Neural cell (in vitro differentiated cells): ENCODE measurements around the gene RAB6A. TPM values are rescaled to one million over a fixed set of nuclear protein-coding genes. Genes with fewer than 3 reads are reported as not detected.

Experiments used
- H2AFZ ChIP-seq: fragments of 200-600, 300-800 bp; sonication (generic), shearing (Covaris generic); 2 replicates; pipeline ENCODE4 v1.6.0; 2014; ENCODE audit warnings: low read depth, mild to moderate bottlenecking, antibody characterized with exemption, low read length, moderate library complexity
- H3F3A ChIP-seq: fragments of 200-600 bp; shearing (Covaris generic); 2 replicates; pipeline ENCODE4 v1.6.1; 2016; ENCODE audit warnings: mild to moderate bottlenecking, moderate library complexity, mixed read lengths, antibody characterized with exemption, low read length; ENCODE audit not compliant: insufficient read depth, poor library complexity, severe bottlenecking
- H3K27ac ChIP-seq: fragments of 200-600, 300-800 bp; sonication (generic), shearing (Covaris generic); 2 replicates; pipeline ENCODE4 v1.5.1; 2014; ENCODE audit warnings: mild to moderate bottlenecking, low read length, moderate library complexity
- H3K27me3 ChIP-seq: fragments of 300-800, 200-600 bp; sonication (generic), shearing (Covaris generic); 2 replicates; pipeline ENCODE4 v1.6.0; 2014; ENCODE audit warnings: mild to moderate bottlenecking, low read depth, low read length, moderate library complexity; ENCODE audit not compliant: insufficient read depth
- H3K36me3 ChIP-seq: fragments of 300-800, 200-600 bp; sonication (generic), shearing (Covaris generic); 2 replicates; pipeline ENCODE4 v1.5.1; 2014; ENCODE audit warnings: mild to moderate bottlenecking, antibody characterized with exemption, low read length, moderate library complexity; ENCODE audit not compliant: insufficient read depth
- H3K4me2 ChIP-seq: fragments of 300-800, 200-600 bp; sonication (generic), shearing (Covaris generic); 2 replicates; pipeline ENCODE4 v1.6.0; 2014; ENCODE audit warnings: mild to moderate bottlenecking, low read length
- H3K4me3 ChIP-seq: fragments of 300-800, 200-600 bp; sonication (generic), shearing (Covaris generic); 2 replicates; pipeline ENCODE4 v1.5.1; 2014; ENCODE audit warnings: mild to moderate bottlenecking, low read length, moderate library complexity
- H3K79me2 ChIP-seq: fragments of 200-600 bp; shearing (Covaris generic); replicated peaks from 2 replicates; pipeline ENCODE4 v1.6.0; 2014; ENCODE audit warnings: mild to moderate bottlenecking, low read length, moderate library complexity; ENCODE audit not compliant: insufficient read depth
- H3K9ac ChIP-seq: fragments of 300-800, 200-600 bp; sonication (generic), shearing (Covaris generic); 2 replicates; pipeline ENCODE4 v1.6.1; 2016; ENCODE audit warnings: mild to moderate bottlenecking, low read length, mixed read lengths
- H3K9me2 ChIP-seq: fragments of 200-600 bp; shearing (Covaris generic); 2 replicates; pipeline ENCODE4 v1.6.1; 2016; ENCODE audit warnings: mild to moderate bottlenecking, low read length, mixed read lengths; ENCODE audit not compliant: insufficient read depth
- H3K9me3 ChIP-seq: fragments of 200-600, 300-800 bp; sonication (generic), shearing (Covaris generic); 2 replicates; pipeline ENCODE4 v1.6.1; 2016; ENCODE audit warnings: mild to moderate bottlenecking, mixed run types, low read length, moderate library complexity, mixed read lengths
- H4K20me1 ChIP-seq: fragments of 200-600 bp; shearing (Covaris generic); 2 replicates; pipeline ENCODE4 v1.6.1; 2016; ENCODE audit warnings: mild to moderate bottlenecking, mixed run types; ENCODE audit not compliant: insufficient read depth
- EP300 ChIP-seq: fragments of 450-650 bp; conservative IDR thresholded peaks from 2 replicates; pipeline ENCODE4 v1.6.1; 2014; ENCODE audit warnings: antibody characterized with exemption, mild to moderate bottlenecking, moderate library complexity; ENCODE audit not compliant: poor library complexity, severe bottlenecking
- EZH2 ChIP-seq: fragments of 200-600, 300-800 bp; shearing (Covaris generic), sonication (generic); IDR thresholded peaks from 2 replicates; pipeline ENCODE4 v1.6.1; 2014; ENCODE audit warnings: antibody characterized with exemption, low read length, borderline replicate concordance, mild to moderate bottlenecking; ENCODE audit not compliant: insufficient read depth, poor library complexity, severe bottlenecking
- MXI1 ChIP-seq: fragments of 450-650 bp; conservative IDR thresholded peaks from 2 replicates; pipeline ENCODE4 v1.6.1; 2014; ENCODE audit warnings: antibody characterized with exemption, mild to moderate bottlenecking; ENCODE audit not compliant: poor library complexity, severe bottlenecking
- POLR2AphosphoS5 ChIP-seq: IDR thresholded peaks from 2 replicates; pipeline ENCODE4 v1.6.1; 2012
- RAD21 ChIP-seq: fragments of 450-650 bp; conservative IDR thresholded peaks from 2 replicates; pipeline ENCODE4 v1.6.1; 2014; ENCODE audit warnings: antibody characterized with exemption, mild to moderate bottlenecking, moderate library complexity
- SMC3 ChIP-seq: fragments of 450-650 bp; conservative IDR thresholded peaks from 2 replicates; pipeline ENCODE4 v1.6.1; 2014; ENCODE audit warnings: antibody characterized with exemption, mild to moderate bottlenecking, moderate library complexity; ENCODE audit not compliant: poor library complexity
- TAF1 ChIP-seq: IDR thresholded peaks from 2 replicates; pipeline ENCODE4 v1.6.1; 2012; ENCODE audit warnings: low read depth
- polyA plus RNA-seq: library from polyadenylated mRNA; depleted of rRNA; stranded (reverse); fragments of >200 nt; gene quantifications from 2 replicates; pipeline ENCODE4 v1.2.3, GENCODE V29; 2014
- TF ChIP-seq, protein P1 (sequence below): IDR thresholded peaks from 2 replicates; pipeline ENCODE4 v1.6.1; 2012; ENCODE audit warnings: borderline replicate concordance
- TF ChIP-seq, protein P2 (sequence below): fragments of 450-650 bp; IDR thresholded peaks from 2 replicates; pipeline ENCODE4 v1.5.1; 2014; ENCODE audit warnings: antibody characterized with exemption, mild to moderate bottlenecking, moderate library complexity; ENCODE audit not compliant: poor library complexity, severe bottlenecking

The RAB6A gene
- polyA plus RNA-seq, 1 donor from 2014 or later = 155 TPM

DNA sequence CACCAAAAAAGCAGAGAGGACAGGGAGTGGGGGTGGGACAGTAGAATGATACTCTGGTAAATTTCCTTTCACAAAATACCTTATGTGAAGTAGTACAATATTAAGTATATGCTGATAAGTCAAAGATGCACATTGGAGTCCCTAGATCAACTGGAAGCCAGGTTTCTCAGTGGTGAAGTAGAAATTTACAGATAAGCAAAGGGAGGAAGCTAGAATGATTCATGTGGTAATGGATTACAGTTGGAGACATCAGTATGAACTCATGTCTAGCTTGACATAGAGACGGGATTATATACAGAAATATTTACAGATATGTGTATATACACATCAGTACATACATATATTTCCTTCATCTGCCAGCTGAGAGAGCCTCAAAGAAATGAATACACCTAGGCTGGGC lies 93.0 kb downstream of the RAB6A start:
- Histone ChIP-seq H3F3A (no peaks in the 10 kb centered on the region), H3K9me2 (no peaks in the 10 kb centered on the region), H3K79me2 (no peaks in the 10 kb centered on the region), H3K27ac (no peak overlapping the region), H2AFZ (no peak overlapping the region), H3K9ac (no peak overlapping the region), H3K9me3 (no peaks in the 10 kb centered on the region), H3K27me3 (no peaks in the 10 kb centered on the region), H3K4me2 (no peak overlapping the region), H4K20me1 (no peaks in the 10 kb centered on the region), H3K4me3 (no peak overlapping the region), H3K36me3 (no peaks in the 10 kb centered on the region)
- TF ChIP-seq SMC3 = no peak
- TF ChIP-seq MXI1 = no peak
- TF ChIP-seq, protein P1, sequence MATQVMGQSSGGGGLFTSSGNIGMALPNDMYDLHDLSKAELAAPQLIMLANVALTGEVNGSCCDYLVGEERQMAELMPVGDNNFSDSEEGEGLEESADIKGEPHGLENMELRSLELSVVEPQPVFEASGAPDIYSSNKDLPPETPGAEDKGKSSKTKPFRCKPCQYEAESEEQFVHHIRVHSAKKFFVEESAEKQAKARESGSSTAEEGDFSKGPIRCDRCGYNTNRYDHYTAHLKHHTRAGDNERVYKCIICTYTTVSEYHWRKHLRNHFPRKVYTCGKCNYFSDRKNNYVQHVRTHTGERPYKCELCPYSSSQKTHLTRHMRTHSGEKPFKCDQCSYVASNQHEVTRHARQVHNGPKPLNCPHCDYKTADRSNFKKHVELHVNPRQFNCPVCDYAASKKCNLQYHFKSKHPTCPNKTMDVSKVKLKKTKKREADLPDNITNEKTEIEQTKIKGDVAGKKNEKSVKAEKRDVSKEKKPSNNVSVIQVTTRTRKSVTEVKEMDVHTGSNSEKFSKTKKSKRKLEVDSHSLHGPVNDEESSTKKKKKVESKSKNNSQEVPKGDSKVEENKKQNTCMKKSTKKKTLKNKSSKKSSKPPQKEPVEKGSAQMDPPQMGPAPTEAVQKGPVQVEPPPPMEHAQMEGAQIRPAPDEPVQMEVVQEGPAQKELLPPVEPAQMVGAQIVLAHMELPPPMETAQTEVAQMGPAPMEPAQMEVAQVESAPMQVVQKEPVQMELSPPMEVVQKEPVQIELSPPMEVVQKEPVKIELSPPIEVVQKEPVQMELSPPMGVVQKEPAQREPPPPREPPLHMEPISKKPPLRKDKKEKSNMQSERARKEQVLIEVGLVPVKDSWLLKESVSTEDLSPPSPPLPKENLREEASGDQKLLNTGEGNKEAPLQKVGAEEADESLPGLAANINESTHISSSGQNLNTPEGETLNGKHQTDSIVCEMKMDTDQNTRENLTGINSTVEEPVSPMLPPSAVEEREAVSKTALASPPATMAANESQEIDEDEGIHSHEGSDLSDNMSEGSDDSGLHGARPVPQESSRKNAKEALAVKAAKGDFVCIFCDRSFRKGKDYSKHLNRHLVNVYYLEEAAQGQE = no peak
- TF ChIP-seq EZH2 = no peak
- no peak for TF ChIP-seq POLR2AphosphoS5
- TF ChIP-seq RAD21 = no peak
- no peak for TF ChIP-seq TAF1
- TF ChIP-seq, protein P2, sequence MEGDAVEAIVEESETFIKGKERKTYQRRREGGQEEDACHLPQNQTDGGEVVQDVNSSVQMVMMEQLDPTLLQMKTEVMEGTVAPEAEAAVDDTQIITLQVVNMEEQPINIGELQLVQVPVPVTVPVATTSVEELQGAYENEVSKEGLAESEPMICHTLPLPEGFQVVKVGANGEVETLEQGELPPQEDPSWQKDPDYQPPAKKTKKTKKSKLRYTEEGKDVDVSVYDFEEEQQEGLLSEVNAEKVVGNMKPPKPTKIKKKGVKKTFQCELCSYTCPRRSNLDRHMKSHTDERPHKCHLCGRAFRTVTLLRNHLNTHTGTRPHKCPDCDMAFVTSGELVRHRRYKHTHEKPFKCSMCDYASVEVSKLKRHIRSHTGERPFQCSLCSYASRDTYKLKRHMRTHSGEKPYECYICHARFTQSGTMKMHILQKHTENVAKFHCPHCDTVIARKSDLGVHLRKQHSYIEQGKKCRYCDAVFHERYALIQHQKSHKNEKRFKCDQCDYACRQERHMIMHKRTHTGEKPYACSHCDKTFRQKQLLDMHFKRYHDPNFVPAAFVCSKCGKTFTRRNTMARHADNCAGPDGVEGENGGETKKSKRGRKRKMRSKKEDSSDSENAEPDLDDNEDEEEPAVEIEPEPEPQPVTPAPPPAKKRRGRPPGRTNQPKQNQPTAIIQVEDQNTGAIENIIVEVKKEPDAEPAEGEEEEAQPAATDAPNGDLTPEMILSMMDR = no peak
- TF ChIP-seq EP300 = no peak

DNA sequence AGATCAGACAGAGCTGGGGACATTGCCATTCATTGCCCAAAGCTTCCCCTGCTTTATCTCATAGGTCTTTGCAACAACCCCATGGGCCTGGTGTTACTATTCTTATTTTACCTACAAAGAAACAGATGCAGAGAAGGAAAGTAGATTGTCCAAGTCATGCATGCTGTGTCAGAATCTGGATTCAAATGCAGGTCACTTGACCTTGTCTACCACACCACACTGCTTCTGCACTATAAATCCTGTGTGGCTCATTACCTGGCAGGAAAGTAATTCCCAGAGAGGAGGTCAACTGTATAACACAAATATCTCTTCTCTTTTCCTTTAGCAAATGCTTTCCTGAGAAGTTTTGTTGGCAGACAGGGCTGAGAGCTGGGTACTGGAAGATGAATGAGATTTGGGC lies 96.0 kb downstream of the RAB6A start:
- no peaks in the 10 kb centered on the region for H3K27me3 ChIP-seq
- no peak overlapping the region for H3K27ac ChIP-seq
- H2AFZ ChIP-seq = no peak overlapping the region
- TF ChIP-seq RAD21 (no peak), TAF1 (no peak), SMC3 (no peak), POLR2AphosphoS5 (no peak), EP300 (no peak), MXI1 (no peak), EZH2 (no peak)
- TF ChIP-seq, protein P1 = no peak
- TF ChIP-seq, protein P2 = no peak
- H3K4me3 ChIP-seq = no peak overlapping the region
- H3F3A ChIP-seq = no peaks in the 10 kb centered on the region
- H4K20me1 ChIP-seq = no peaks in the 10 kb centered on the region
- no peak overlapping the region for H3K9ac ChIP-seq
- no peak overlapping the region for H3K4me2 ChIP-seq
- H3K36me3 ChIP-seq = no peaks in the 10 kb centered on the region
- no peaks in the 10 kb centered on the region for H3K79me2 ChIP-seq
- no peaks in the 10 kb centered on the region for H3K9me3 ChIP-seq
- H3K9me2 ChIP-seq = no peaks in the 10 kb centered on the region
